Endometrium (tissue), 2 donors: ENCODE results near the gene GPR119.
"Not testable (repeated sequence)": the region's sequence is repeated elsewhere in the genome, so short reads cannot be mapped to it uniquely, and the experiment has no call there.

Experiments used
- FAIRE-seq: peaks from 2 replicates; lab custom pipeline; 2012; peaks lifted over from hg19 to GRCh38; lab: Jason Lieb, UNC
- donor health status: control.
- donor health status: control.

GPR119 gene

GRCh38 chrX:130385520-130385919, at the start of gene GPR119:
Gene GPR119, minus strand, starts transcription at chrX:130385674. Its CDS starts 227 bp downstream, at chrX:130385447.
- FAIRE-seq = no peak

GRCh38 chrX:130429236-130429635, 43.8 kb upstream of the GPR119 start:
- FAIRE-seq = not testable (repeated sequence)

- FAIRE-seq = no peak
Observed at GRCh38 chrX:130426531-130426930, 41.1 kb upstream of the GPR119 start.

GRCh38 chrX:130419263-130419662, 33.8 kb upstream of the GPR119 start:
- FAIRE-seq = no peak

- no peak for FAIRE-seq
Observed at GRCh38 chrX:130418740-130419139, 33.3 kb upstream of the GPR119 start.

- FAIRE-seq = no peak
Observed at GRCh38 chrX:130418066-130418465, 32.6 kb upstream of the GPR119 start.

GRCh38 chrX:130416785-130417184, 31.3 kb upstream of the GPR119 start:
- no peak for FAIRE-seq

GRCh38 chrX:130415201-130415600, 29.7 kb upstream of the GPR119 start:
- FAIRE-seq = no peak

GRCh38 chrX:130414800-130415199, 29.3 kb upstream of the GPR119 start:
- no peak for FAIRE-seq

GRCh38 chrX:130413415-130413814, 27.9 kb upstream of the GPR119 start:
- no peak for FAIRE-seq

GRCh38 chrX:130402208-130402684, 16.8 kb upstream of the GPR119 start:
- no peak for FAIRE-seq

- FAIRE-seq = no peak
Observed at GRCh38 chrX:130401415-130402207, 16.1 kb upstream of the GPR119 start, which contains the start of gene RBMX2. Gene RBMX2, plus strand, starts transcription at chrX:130401987. Its CDS starts 46 bp downstream, at chrX:130402033.

GRCh38 chrX:130395341-130395740, 9.9 kb upstream of the GPR119 start:
- no peak for FAIRE-seq

GRCh38 chrX:130393451-130394074, 8.1 kb upstream of the GPR119 start:
- no peak for FAIRE-seq

- no peak for FAIRE-seq
Observed at GRCh38 chrX:130386408-130386808, 934 bp upstream of the GPR119 start.

GRCh38 chrX:130378024-130378669, 7.3 kb downstream of the GPR119 start:
- no peak for FAIRE-seq

GRCh38 chrX:130376077-130376476, 9.4 kb downstream of the GPR119 start:
- no peak for FAIRE-seq

- not testable (repeated sequence) for FAIRE-seq
Observed at GRCh38 chrX:130352050-130352449, 33.4 kb downstream of the GPR119 start.

- no peak for FAIRE-seq
Observed at GRCh38 chrX:130351567-130351966, 33.9 kb downstream of the GPR119 start.

- FAIRE-seq = no peak
Observed at GRCh38 chrX:130347321-130347720, 38.2 kb downstream of the GPR119 start.

- FAIRE-seq = no peak
Observed at GRCh38 chrX:130343411-130343810, 42.1 kb downstream of the GPR119 start.

- no peak for FAIRE-seq
Observed at GRCh38 chrX:130340271-130340670, 45.2 kb downstream of the GPR119 start.
